Measurements from ENCODE around the gene ASXL3.

The ASXL3 gene

DNA sequence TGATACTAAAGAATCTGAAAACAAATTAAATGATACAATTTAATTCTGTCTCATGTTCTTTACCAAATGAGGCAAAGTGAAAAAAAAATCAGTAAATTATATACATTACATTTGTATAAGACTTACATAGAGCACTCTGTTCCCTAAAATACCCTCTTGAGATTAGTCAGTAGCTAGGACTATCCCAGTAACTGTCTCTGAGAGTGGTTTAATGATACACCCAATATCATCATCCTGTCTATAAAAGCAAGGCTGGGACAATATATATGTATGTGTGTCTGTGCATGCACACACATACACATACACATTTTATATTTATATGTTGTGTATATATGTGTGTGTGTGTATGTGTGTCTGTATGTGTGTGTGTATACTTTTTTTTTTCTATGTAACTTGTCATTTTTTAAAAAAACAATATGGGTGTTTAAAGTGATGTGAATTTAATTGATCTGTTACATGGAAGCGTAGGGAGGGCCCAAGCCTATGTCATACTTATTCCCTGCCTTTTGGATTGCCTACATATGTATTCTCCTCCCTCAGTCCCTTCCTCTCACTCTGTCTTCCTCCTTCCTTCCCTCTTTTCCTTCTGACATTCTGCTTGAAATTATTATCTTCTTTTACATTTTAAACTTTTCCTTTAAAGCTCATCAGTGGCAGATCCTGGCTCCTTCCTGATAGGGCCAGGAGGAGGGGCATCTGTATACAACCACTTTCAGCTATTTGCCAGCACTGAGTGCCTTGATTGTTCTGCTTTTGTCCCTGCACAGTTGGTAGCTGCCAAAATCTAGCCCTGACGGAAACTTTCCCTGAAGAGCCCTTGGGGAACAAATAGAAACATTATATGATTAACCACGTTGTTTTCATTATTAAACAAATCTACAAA, 6.8 kb downstream of the ASXL3 start:
- no peak for DNase-seq

DNA sequence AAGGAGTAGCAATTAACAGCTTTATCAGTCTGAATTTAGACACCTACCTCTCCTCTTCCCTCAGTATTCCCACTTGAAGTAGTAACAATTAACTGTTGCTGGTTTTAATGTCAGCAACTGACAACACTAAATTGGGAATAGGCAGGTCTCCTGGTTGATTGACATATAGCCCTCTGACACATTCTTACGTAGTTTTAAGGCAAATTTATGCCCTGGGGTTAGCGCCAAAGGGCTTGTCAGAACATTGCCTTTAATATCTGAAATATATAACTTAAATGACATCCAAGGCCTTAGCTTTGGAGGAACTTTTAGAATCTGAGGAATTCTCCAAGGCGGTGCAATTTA, 7.4 kb downstream of the ASXL3 start:
- no peak for DNase-seq

DNA sequence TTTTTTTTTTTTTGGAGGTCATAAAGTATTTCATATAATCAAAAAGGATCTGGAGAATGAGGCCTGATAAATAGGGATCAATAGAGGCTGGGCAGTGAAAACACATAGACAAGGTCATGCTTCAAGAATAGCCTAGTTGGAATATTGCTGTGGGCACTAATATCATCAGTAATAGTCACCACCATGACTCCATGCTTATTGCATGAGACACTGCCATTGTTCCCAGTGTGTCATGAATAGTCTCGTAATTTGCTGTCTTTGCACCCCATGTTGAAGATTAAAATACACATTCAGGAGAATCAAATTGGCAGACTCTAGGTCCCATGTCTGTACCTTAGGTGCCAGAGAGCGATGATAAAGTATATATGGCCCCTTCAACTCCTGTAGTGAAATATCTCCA, 10.3 kb downstream of the ASXL3 start:
- DNase-seq, result no peak

DNA sequence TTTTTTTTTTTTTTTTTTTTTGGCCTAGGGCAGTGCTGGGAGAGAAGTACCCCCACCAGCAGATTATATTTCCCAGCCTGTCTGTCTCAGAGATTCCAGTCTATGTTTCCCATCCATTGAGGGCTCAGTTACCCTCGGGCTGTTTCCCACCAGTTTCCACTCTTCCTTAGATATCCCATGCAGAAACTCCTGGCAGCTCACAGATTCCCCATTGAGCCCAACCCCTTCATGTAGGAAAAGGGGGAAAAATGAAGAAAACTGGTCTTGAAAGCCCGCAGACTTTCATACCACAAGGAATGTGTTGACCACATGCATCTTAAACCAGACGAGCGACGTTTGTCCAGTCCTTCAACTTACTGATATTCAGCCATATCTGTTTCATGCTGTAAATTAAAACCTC, 15.2 kb downstream of the ASXL3 start:
- DNase-seq, result no peak

DNA sequence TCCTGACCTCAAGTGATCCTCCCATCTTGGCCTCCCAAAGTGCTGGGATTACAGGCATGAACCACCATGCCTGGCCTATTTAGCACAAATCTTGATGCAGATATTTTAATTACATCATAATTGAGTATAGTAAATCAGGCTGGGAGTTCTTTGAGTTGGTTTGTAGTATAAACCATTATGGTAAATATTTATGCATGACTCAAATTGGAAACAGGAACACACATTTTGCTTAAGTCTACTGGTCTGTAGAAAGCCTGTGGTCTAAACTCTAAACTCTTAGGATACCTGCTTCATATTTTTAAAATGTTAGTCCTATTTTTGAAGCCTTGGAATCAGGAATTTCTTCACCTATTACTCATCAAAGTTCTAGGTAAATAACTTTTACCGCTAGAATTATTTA, 16.8 kb downstream of the ASXL3 start:
- no peak for DNase-seq

DNA sequence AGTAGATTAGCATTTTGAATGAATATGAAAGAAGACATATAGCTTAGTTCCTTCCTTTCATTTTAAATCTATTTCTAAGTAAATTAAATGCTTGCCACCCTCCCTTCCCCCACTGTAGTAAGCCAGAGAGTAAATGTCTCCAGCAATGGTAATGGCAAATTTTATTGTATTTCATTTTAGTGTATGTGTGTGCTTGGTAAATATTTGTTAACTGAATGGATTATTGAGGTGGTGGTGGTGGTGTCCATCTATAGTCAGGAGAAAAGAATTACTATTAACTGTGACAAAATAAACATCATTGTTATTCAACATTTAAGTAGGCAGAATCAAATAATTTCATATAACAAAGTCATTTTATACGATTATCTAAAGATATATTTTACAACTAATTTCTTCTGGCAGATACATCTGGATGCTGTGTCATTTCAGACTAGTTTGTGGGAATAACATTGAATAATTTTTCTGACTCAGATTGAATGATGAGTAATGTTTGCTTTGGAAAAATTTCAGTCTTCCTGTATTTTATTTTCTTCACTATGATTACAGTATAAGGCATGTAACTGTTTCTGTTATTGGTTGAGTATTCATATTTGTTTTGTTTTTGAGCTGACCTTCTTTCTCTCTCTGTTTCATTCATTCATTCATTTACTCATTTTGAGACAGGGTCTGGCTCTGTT, 18.3 kb downstream of the ASXL3 start:
- DNase-seq, result no peak

DNA sequence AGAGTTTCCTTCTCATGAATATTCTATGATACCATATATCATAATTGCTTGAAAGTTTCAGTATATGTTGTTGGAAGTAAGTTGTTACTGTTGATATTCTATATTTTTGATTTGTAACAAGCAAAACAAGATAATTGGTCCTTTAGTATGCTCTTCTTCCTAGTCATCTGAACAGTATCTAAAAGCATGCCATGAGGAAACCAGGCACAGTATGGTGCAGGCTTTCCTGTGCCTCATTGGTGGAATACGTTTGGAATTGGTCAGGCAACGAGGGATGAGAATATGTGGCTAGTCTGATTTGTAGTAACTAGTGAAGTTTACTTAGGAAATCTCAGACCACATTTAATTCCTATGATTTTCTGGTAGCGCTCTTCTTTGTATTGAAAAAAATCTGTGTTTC, 22.8 kb downstream of the ASXL3 start:
- DNase-seq, result no peak

DNA sequence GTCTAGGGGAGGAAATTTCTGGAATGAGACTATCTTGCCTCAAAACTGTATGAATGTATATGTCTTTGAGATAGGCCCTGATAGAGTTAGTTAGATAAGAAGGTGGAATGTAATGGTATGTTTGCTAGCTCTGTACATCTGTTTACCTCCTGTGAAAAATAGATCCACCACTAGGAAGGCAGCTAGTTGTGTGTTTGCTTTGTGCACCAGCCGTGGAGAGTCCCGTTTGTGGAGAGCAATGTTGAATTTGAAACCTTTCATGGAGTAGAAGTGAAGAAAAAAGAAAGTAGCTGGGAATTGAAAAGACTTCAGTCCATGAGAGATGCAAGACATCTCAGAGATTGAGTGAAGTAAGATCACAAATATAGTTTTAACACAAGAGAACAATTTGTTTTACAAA, 25.4 kb downstream of the ASXL3 start:
- no peak for DNase-seq

DNA sequence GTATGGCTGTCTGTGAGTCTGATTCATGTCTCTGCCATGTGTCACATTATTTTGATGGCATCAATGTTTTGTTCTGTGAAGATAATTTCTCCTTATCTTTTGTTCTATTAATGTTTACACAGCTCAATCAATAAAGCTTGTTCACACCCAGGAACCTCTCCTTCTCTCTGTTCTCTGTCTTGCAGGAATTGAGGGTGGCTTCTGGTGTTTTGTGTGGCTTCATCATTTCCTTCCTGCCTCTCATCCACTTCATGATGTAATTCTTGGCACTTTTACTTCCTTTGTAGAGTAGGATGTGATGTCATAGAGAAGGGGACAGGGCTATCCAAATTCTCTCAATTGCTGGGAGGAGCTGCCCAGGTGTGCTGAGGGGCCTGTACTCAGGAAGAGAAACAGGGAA, 27.2 kb downstream of the ASXL3 start:
- DNase-seq, result no peak

DNA sequence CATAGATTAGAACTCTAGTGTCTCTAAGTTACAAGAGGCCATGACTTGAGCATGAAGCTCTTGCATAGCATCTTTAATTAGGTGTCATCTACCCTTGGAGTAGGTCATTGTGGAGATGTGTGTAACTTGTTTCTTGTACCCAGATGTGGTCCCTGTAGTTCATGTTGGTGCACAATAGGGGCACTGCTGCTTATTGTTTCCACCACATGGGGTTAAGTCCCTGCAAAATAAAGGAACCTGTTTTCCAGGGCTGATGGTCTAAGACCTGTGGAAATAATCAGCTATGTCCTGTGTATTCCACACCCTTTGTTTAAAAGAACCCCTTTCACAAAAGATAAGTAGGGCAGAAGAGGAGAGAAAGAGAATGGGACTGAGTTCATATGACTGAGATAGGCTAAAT, 28.6 kb downstream of the ASXL3 start:
- no peak for DNase-seq

DNA sequence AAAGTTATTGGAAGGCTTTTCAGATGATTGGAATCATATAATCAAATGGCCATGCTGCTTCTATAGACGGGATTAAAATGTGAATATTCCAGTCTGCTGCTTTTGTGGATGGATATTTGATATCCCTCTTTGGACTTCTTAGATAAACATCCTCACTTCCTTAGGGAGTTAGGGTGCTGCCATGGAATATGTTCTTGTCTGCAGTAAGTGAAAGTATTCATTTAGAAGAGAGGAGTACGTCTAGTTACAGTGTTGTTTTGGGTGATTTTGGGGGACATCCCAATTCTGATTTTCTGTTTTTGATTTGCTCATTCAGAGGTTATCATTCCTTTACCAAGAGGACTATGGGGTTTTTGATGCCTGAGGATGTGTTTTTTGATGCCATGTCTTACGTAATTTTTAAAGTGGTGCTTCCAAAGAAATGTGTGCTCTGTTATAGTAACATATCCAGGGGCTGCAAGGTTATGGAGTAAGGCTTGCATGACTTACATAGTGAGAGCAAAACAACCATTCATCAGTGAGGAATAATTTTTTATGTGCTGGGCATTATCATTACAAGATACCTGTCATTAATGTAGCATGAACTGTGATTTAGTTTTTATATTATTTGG, 33.6 kb downstream of the ASXL3 start:
- DNase-seq, result no peak

DNA sequence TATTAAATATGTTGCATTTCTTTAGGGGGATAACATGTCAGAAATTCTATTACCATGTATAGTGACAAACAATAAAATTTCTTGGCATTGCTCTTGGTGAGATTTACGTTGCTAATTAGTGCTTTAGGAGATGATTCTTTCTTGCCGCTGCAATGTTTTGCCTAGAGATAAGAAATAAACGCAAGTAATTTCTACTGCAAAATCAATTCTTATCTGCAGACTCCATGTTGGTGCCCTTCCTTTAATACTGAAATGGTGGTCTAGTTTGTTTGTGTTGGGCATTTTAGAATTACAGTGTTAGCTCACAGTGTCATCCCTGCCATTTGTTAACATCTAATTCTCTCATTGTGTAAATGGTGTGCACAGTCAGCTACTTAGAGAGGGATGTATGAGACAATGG, 34.6 kb downstream of the ASXL3 start:
- no peak for DNase-seq

DNA sequence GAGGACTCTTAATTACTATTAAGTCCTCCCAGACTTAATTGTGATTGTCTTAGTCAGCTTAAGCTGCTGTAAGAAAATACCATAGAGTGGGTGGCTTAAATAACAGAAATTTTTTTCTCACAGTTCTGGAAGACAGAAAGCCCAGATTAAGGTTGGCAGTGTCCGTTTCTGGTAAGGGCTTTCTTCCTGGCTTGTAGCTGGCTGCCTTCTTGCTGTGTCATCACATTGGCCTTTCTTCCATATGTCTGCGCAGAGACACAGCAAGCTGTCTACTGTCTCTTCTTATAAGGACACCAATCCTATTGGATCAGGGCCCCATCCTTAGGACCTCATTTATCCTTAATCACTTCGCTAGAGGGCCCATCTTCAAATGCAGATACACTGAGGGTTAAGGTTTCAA, 38.5 kb downstream of the ASXL3 start:
- DNase-seq, result no peak

DNA sequence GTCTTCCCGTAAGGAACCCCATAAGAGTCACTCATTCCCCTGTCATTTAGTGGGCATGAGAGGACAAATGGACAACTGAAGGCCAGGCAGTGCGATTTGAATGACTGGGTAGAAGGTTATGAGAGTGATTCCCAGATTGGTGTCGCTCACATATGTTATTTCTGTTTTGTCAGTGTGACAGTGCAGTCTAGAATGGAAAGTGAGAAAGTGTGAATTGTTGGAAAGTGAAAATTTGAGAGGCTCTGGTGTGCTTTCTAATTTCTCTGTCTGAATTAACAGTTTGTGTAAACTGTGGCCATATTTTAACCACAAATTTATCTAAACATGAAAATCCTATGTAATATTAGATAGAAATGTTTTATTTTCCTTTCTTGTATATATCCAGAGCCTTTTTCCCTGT, 49.1 kb downstream of the ASXL3 start:
- DNase-seq, result no peak

DNA sequence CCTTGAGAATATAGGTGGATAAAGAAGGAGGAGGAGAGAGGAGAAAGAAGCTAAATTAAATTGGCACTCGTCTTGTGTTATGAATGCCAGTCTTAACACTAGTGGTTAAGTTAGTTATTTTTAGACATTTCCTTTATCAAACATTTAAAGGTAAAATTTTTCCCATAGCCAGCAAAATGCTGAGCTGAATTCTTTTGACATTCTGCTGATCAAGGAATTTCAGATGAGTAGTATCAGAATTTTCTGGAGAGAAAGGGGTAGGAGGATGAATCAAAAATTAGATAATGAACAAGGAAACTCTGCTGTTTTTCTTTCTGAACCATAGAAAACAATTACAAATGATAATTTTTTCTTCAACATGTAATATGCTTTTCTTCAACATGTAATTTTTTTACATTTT, 52.5 kb downstream of the ASXL3 start:
- no peak for DNase-seq

DNA sequence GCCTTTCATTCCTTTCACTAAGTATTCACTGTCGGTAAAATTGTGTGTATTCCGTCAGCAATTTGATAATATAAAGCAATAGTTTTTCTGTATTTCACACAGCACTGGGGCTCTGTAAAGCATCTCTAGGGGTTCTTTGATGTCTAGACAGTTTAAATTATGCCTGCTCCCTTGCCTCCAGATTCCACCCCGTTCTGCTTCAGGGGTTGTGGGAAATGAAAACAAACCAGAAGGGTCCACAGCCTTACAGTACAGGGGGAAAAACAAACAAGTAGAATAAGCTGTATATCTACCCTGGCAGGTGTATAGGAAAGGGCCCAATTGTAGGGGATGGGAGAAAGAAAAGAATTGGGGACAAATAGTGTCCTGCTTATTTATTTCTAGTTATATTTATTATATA, 63.1 kb downstream of the ASXL3 start:
- no peak for DNase-seq

DNA sequence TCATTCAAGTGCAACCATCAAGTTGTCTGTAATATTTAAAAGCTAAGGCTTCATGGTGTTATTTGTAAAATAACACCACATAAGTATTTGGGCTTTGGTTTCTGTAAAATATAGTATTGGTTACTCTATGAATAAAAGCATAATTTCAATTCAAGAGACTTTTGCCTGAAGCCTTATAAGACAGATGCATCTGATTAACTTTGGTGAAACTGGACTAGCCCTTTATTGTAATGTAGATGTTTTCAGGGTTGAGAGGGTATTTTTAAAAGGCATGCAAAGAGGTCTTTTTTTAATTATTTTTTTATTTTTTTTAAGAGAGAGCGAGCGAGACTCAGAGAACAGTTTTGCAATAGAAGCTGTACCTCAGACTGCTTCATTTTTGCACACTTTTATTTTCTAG, 66.5 kb downstream of the ASXL3 start:
- DNase-seq, result no peak

DNA sequence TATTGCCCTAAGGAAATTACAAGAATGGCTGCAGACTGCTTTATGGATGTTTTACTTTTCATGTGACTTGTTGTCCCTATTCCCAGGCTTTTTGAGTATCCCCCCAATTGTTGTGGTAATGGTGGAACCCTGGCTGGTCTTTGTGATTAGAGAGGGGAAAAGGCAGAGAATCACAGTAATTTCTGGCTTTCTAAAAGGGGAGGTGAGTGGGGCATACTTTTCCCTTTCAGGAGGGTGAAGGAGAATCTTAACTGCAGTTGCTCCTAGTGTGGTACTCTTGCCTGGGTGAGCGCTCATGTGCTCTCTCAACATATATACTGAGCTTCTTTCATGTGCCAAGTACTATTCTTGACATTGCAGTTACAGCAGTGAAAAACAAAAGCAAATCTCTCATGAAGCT, 69.3 kb downstream of the ASXL3 start:
- no peak for DNase-seq

DNA sequence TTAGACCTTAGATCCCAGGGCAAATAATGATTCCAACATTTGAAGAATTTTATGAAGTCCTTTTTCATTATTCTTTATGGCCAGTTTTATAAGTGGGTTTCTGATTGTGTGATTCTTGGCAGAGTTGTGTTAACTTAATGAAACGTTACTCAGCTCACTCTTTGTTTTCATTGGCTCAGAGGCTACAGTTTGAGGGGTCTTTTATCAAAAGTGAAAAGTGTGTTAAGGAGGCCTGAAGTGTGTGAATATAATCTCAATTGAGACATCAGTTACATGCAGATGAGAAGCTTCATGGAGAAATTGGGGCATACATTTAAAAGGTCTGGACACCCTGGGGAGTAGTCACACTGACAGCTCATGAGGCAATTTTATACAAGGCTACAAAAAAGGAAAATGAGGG, 74.6 kb downstream of the ASXL3 start:
- DNase-seq, result no peak

DNA sequence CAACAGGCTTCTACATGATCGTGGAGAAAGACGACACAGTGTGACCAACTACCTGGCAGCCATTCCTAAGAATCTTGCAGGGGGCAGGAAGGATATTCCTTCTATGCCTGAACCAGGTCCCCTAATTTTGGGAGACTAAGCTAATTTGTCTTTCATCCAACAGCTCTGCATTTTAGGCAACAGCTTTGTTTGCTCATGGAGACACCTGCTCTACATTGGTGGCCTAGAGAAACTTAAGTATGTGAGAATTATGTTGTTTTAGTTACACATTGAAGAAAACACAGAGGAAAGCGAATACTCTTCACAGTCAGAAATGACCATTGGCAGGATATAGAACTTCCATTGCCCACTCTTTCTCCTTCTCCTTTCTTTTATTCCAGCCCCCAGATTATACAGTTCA, 75.2 kb downstream of the ASXL3 start:
- no peak for DNase-seq

DNA sequence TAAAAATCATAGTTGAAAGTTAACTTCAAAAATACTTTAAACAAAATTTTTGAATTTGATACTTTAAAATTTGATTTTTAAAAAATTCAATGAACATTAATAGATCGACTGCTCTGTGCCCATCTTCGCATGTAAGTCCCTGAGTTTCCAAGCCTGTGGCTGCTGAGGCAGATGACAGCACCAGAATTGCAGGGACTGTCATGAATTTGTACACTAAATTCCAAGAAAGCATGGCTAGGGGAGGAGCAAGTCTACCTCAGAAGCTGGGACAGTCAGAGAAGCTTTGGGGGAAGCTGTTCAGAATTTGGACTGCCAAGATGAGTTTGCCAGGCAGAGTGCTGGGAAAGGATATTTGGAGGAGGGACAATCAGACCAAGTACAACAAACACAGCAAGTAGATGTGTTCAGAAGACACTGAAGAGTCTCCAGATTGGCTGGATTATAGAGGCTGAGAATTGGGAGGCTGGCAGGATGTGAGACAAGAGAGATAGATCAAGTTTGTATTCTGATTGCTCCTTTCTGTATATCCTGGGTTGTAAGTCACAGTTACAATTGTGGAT, 79.0 kb downstream of the ASXL3 start:
- DNase-seq, result no peak

DNA sequence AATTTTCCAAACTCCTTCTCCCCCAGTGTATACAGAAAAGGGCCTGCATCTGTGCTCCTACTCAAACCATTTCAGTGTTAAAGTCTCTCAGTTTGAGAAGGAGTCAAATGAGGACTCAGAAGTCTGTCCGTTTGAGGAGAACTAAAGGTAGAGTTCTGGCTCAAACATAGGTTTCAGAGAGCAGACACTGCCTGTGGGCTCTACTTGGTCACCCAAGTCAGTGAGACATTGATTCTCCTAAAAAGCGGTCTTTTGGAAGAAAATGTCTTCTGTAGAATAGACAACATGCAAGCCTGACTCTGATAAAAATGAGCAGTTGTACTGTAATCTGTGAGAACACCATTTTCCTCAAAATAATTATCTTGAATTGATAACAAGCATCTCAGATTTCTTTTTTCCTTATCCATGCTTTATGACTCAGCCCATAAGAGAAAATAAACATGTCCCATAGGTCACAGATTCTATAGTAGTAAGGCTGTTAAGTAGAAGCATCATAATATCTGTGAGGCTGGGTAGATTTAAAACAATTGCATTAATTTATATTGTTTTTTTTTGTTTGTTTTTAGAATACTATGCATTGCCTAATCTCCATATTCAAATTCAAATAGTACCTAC, 82.8 kb downstream of the ASXL3 start:
- no peak for DNase-seq

DNA sequence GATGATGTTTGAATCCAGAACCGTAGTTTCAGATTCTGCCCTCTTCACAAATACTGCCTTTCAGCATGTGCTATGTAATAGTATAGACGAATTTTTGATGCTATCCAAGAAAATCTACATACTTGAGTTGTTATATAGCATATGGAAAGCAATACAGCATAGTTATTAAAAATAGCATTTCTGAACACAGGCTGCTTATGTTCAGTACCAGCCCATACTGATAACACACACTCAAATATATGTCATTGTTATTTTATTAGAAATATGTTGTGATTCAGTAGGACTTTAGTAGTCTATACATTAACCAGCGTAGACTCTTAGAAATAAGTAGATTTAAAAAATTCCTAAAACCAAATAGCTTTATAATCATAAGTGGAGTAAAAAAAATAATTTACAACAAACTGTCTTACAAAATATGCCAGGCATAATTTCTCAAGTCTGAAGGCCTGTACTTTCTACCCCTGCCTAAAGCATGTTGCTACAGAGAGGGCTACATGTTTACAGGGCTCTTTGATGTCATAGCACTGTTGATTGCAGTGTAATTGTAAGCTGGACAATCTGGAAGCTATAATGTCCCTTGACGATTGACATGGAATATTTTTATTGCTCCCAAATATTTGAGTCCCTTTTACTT, 86.3 kb downstream of the ASXL3 start:
- no peak for DNase-seq

Data from stimulated activated CD4-positive, alpha-beta T cell treated with anti-CD3 and anti-CD28 coated beads, Interleukin-4, amount 100 ng/mL, for 1 hour (primary cell).